Measurements from ENCODE around the gene FIGNL1.

FIGNL1 gene

GRCh38 chr7:50469181-50469580 is 19.0 kb upstream of the FIGNL1 start:
- no peak for TF ChIP-seq CTCF (IDR thresholded peaks at IDR 0.05)

GRCh38 chr7:50467817-50468610 is 17.9 kb upstream of the FIGNL1 start:
- TF ChIP-seq CTCF (IDR thresholded peaks at IDR 0.05), result peak; percentile 82

GRCh38 chr7:50466815-50467585 is 16.9 kb upstream of the FIGNL1 start:
- TF ChIP-seq CTCF (IDR thresholded peaks at IDR 0.05), result no peak

GRCh38 chr7:50463035-50463434 is 12.9 kb upstream of the FIGNL1 start:
- no peak for TF ChIP-seq CTCF (IDR thresholded peaks at IDR 0.05)

GRCh38 chr7:50462361-50462760 is 12.2 kb upstream of the FIGNL1 start:
- TF ChIP-seq CTCF (IDR thresholded peaks at IDR 0.05), result no peak

GRCh38 chr7:50461695-50462094 is 11.5 kb upstream of the FIGNL1 start:
- no peak for TF ChIP-seq CTCF (IDR thresholded peaks at IDR 0.05)

- no peak for TF ChIP-seq CTCF (IDR thresholded peaks at IDR 0.05)
Observed at GRCh38 chr7:50456371-50457123, 6.4 kb upstream of the FIGNL1 start.
